Esophagus (tissue), 2 donors: ENCODE data around the gene LIN28B. TPM values are rescaled to one million over a fixed set of nuclear protein-coding genes. Genes with fewer than 3 reads are reported as not detected.
"Not testable (repeated sequence)": the region's sequence is repeated elsewhere in the genome, so short reads cannot be mapped to it uniquely, and the experiment has no call there.

ENCODE experiments used
- H3K27ac ChIP-seq, 2 donors: one replicate each; pipeline ENCODE4 v1.5.1; 2013; ENCODE audit warnings: low read depth in 2 of 2, mild to moderate bottlenecking in 2 of 2, inconsistent platforms in 1 of 2, low read length in 1 of 2, moderate library complexity in 1 of 2
- H3K27me3 ChIP-seq, 2 donors: one replicate each; pipeline ENCODE4 v1.6.1; 2013; ENCODE audit warnings: low read length in 2 of 2, control low read depth in 1 of 2, mild to moderate bottlenecking in 1 of 2; ENCODE audit not compliant: insufficient read depth in 2 of 2, control insufficient read depth in 1 of 2
- H3K36me3 ChIP-seq, 2 donors: one replicate each; pipeline ENCODE4 v1.6.1; 2013; ENCODE audit warnings: low read length in 1 of 2; ENCODE audit not compliant: control insufficient read depth in 2 of 2, insufficient read depth in 2 of 2
- H3K4me1 ChIP-seq, 2 donors: one replicate each; pipeline ENCODE4 v1.6.1; 2013; ENCODE audit warnings: low read length in 1 of 2; ENCODE audit not compliant: control insufficient read depth in 2 of 2, insufficient read depth in 2 of 2
- H3K4me3 ChIP-seq, 2 donors: one replicate each; pipeline ENCODE4 v1.5.1; 2013; ENCODE audit warnings: low read length in 2 of 2, mild to moderate bottlenecking in 2 of 2, low read depth in 1 of 2, moderate library complexity in 1 of 2
- H3K9me3 ChIP-seq, 2 donors: one replicate each; pipeline ENCODE4 v1.6.1; 2013; ENCODE audit warnings: mild to moderate bottlenecking in 2 of 2, low read depth in 1 of 2, low read length in 1 of 2, moderate library complexity in 1 of 2; ENCODE audit not compliant: control insufficient read depth in 2 of 2, insufficient read depth in 1 of 2
- WGBS, 2 donors: extraction: QIAGEN DNeasy Blood & Tissue Kit; methylation state at CpG; one replicate each; pipeline ENCODE4 v1.1.7; 2013; 5-methylcytosine and 5-hydroxymethylcytosine counted together
- polyA plus RNA-seq, 2 donors: library from polyadenylated mRNA; stranded (reverse); fragments of 200-250 nt; gene quantifications; one replicate each; pipeline ENCODE4 v1.2.3, GENCODE V29; 2013
- donor health status: healthy with polysubstance abuse.
- donor health status: Bipolar disorder and iron deficiency.

LIN28B gene
- polyA plus RNA-seq, 2 donors: not detected

- H3K4me1 ChIP-seq: no peaks in the 10 kb centered on the region
- no peaks in the 10 kb centered on the region for H3K27me3 ChIP-seq
- H3K9me3 ChIP-seq: peaks cover 0 to 2% of the 10 kb centered on the region in 2 donors
- H3K27ac ChIP-seq: no peak overlapping the region
- no peak overlapping the region for H3K4me3 ChIP-seq
- no peaks in the 10 kb centered on the region for H3K36me3 ChIP-seq
Measured at GRCh38 chr6:105072798-105073199, 115.9 kb downstream of the LIN28B start.

DNA sequence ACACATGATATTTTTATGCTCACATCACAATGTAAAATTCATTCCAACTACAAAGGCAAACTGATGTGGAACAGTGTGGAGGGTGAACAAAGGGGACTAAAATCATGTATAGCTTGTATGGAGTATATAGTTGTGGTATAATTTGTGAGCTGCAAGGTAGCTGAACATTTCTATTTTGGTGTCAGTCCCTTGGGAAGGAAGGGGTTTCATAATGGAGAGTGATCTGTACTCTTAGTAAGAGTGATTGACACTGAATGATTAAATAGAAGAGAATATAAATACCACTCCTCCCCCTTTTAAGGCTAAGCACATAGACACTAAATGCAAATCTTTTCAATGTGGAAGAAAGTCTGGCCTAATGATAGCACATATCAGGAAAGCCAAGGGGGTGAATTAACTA is 118.3 kb downstream of the LIN28B start:
- Histone ChIP-seq H3K27me3 (no peaks in the 10 kb centered on the region), H3K36me3 (no peaks in the 10 kb centered on the region), H3K4me1 (no peaks in the 10 kb centered on the region), H3K9me3 (peaks cover 0 to 2% of the 10 kb centered on the region in 2 donors), H3K27ac (no peak overlapping the region), H3K4me3 (no peak overlapping the region)

GRCh38 chr6:105076418-105076817 is 119.5 kb downstream of the LIN28B start:
- H3K27ac ChIP-seq, H3K4me1 ChIP-seq, H3K4me3 ChIP-seq, H3K9me3 ChIP-seq, H3K27me3 ChIP-seq, H3K36me3 ChIP-seq: not testable (repeated sequence)
- WGBS, 2 donors: 84 to 86% methylated on average over 8 of the region's 8 CpGs

GRCh38 chr6:105077596-105078385 is 120.9 kb downstream of the LIN28B start:
- Histone ChIP-seq H3K9me3 (no peaks in the 10 kb centered on the region), H3K27ac (no peak overlapping the region), H3K4me1 (no peaks in the 10 kb centered on the region), H3K27me3 (no peaks in the 10 kb centered on the region), H3K36me3 (no peaks in the 10 kb centered on the region), H3K4me3 (no peak overlapping the region)
- 5 to 11% methylated on average over 1 of the region's 1 CpG for WGBS, 2 donors

DNA sequence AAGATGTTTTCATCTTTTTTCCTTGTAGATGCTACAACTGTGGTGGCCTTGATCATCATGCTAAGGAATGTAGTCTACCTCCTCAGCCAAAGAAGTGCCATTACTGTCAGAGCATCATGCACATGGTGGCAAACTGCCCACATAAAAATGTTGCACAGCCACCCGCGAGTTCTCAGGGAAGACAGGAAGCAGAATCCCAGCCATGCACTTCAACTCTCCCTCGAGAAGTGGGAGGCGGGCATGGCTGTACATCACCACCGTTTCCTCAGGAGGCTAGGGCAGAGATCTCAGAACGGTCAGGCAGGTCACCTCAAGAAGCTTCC is 121.4 kb downstream of the LIN28B start:
- no peaks in the 10 kb centered on the region for H3K27me3 ChIP-seq
- no peaks in the 10 kb centered on the region for H3K4me1 ChIP-seq
- no peaks in the 10 kb centered on the region for H3K36me3 ChIP-seq
- no peak overlapping the region for H3K4me3 ChIP-seq
- H3K9me3 ChIP-seq: no peaks in the 10 kb centered on the region
- 47 to 64% methylated on average over 6 of the region's 6 CpGs for WGBS, 2 donors
- H3K27ac ChIP-seq: no peak overlapping the region

GRCh38 chr6:105080279-105080678 is 123.4 kb downstream of the LIN28B start:
- no peak overlapping the region for H3K27ac ChIP-seq
- no peaks in the 10 kb centered on the region for H3K9me3 ChIP-seq
- no peaks in the 10 kb centered on the region for H3K36me3 ChIP-seq
- H3K27me3 ChIP-seq: no peaks in the 10 kb centered on the region
- no peaks in the 10 kb centered on the region for H3K4me1 ChIP-seq
- no peak overlapping the region for H3K4me3 ChIP-seq
- 77 to 81% methylated on average over 6 of the region's 6 CpGs for WGBS, 2 donors

GRCh38 chr6:105081662-105082061 is 124.8 kb downstream of the LIN28B start:
- H3K36me3 ChIP-seq, H3K27ac ChIP-seq, H3K27me3 ChIP-seq, H3K9me3 ChIP-seq, H3K4me1 ChIP-seq, H3K4me3 ChIP-seq: not testable (repeated sequence)
- 40 to 54% methylated on average over 3 of the region's 3 CpGs for WGBS, 2 donors

- no peaks in the 10 kb centered on the region for H3K9me3 ChIP-seq
- no peaks in the 10 kb centered on the region for H3K27me3 ChIP-seq
- no peaks in the 10 kb centered on the region for H3K36me3 ChIP-seq
- H3K4me3 ChIP-seq: no peak overlapping the region
- no peak overlapping the region for H3K27ac ChIP-seq
- H3K4me1 ChIP-seq: no peaks in the 10 kb centered on the region
- WGBS, 2 donors: 0 to 3% methylated on average over 1 of the region's 1 CpG
Measured at GRCh38 chr6:105087571-105088211, 130.8 kb downstream of the LIN28B start.

DNA sequence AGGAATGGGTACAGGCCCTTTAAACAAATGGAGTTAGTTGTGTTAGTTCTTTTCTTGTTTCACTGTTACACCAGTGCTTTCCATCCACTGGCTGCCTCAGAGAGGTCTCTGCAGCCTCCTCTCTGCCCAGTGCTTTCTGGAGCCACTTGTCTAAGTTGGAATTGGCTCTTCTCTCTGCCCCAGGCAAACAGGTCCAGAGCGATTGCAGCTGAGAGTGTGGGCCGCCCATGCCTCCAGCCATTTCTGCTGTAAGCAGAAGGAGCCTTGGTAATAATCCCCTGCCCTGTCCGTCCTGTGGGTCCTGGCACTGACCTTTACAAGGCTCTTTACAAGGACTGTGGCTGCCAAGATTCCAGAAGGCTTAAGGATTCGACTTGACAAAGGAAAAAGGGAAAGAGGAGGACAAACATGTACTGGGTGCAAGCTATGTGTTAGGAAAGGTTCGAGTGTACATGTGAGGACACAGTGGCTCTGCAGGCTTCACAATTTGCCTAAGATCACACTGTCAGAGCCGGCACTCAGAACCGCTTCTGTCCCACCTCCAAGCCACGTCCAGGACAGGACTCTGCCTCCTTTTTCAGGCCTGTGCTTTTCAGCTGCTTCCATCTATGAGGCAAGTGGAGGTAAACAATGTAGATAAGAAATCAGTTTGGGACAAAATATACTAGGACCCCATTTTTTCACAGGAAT is 134.4 kb downstream of the LIN28B start:
- 58 to 65% methylated on average over 8 of the region's 8 CpGs for WGBS, 2 donors
- H3K4me1 ChIP-seq: no peaks in the 10 kb centered on the region
- H3K27ac ChIP-seq: no peak overlapping the region
- H3K4me3 ChIP-seq: no peak overlapping the region
- no peaks in the 10 kb centered on the region for H3K27me3 ChIP-seq
- H3K9me3 ChIP-seq: no peaks in the 10 kb centered on the region
- no peaks in the 10 kb centered on the region for H3K36me3 ChIP-seq
